Keratinocyte (primary cell): ENCODE results near the gene ZNF358. TPM values are rescaled to one million over a fixed set of nuclear protein-coding genes. Genes with fewer than 3 reads are reported as not detected.
"Not testable (repeated sequence)": the region's sequence is repeated elsewhere in the genome, so short reads cannot be mapped to it uniquely, and the experiment has no call there.

Source experiments
- DNase-seq: peaks from one replicate; pipeline ENCODE4 v3.0.0-alpha.2; 2011; ENCODE audit warnings: low read depth, missing footprints, low spot score
- FAIRE-seq: peaks from 2 replicates; lab custom pipeline; 2011; peaks lifted over from hg19 to GRCh38; lab: Jason Lieb, UNC
- H2AFZ ChIP-seq: 2 replicates; pipeline ENCODE4 v1.6.0; 2012; ENCODE audit warnings: low read length, control low read depth, inconsistent platforms; ENCODE audit not compliant: control insufficient read depth
- H3K27ac ChIP-seq: 2 replicates; pipeline ENCODE4 v1.5.1; 2011; ENCODE audit warnings: low read length; ENCODE audit not compliant: control insufficient read depth, insufficient read depth
- H3K27me3 ChIP-seq: 3 replicates; pipeline ENCODE4 v1.6.0; 2011; ENCODE audit warnings: low read length; ENCODE audit not compliant: control insufficient read depth, insufficient read depth; ENCODE audit errors: extremely low read depth
- H3K36me3 ChIP-seq, 2 experiments: 2 replicates in 1 of 2; 3 replicates in 1 of 2; pipeline ENCODE4 v1.5.1; 2011; ENCODE audit warnings: low read length in 2 of 2, mild to moderate bottlenecking in 1 of 2; ENCODE audit not compliant: control insufficient read depth in 2 of 2, insufficient read depth in 2 of 2; ENCODE audit errors: extremely low read depth in 1 of 2
- H3K4me1 ChIP-seq: 3 replicates; pipeline ENCODE4 v1.5.1; 2011; ENCODE audit warnings: low read length; ENCODE audit not compliant: control insufficient read depth, insufficient read depth; ENCODE audit errors: extremely low read depth
- H3K4me2 ChIP-seq: 3 replicates; pipeline ENCODE4 v1.6.0; 2011; ENCODE audit warnings: low read depth, low read length; ENCODE audit not compliant: control insufficient read depth, insufficient read depth; ENCODE audit errors: extremely low read depth
- H3K4me3 ChIP-seq, 3 experiments: fragments of 200-600 bp in 1 of 3; sonication (generic) in 1 of 3; 2 replicates in 2 of 3; 3 replicates in 1 of 3; pipeline ENCODE4 v1.5.1; 2011 to 2016; ENCODE audit warnings: low read length in 3 of 3, mild to moderate bottlenecking in 3 of 3, control low read depth in 2 of 3, inconsistent platforms in 1 of 3, low read depth in 1 of 3, mixed read lengths in 1 of 3, mixed run types in 1 of 3, moderate library complexity in 1 of 3; ENCODE audit not compliant: control insufficient read depth in 2 of 3, insufficient read depth in 2 of 3; ENCODE audit errors: extremely low read depth in 1 of 3
- H3K79me2 ChIP-seq: 2 replicates; pipeline ENCODE4 v1.6.0; 2012; ENCODE audit warnings: low read length; ENCODE audit not compliant: control insufficient read depth, insufficient read depth
- H3K9ac ChIP-seq: 3 replicates; pipeline ENCODE4 v1.6.0; 2011; ENCODE audit warnings: low read length; ENCODE audit not compliant: control insufficient read depth, insufficient read depth; ENCODE audit errors: extremely low read depth
- H3K9me1 ChIP-seq: 3 replicates; pipeline ENCODE4 v1.6.0; 2011; ENCODE audit warnings: low read length; ENCODE audit not compliant: control insufficient read depth, insufficient read depth; ENCODE audit errors: extremely low read depth
- H3K9me3 ChIP-seq: 2 replicates; pipeline ENCODE4 v1.5.1; 2012; ENCODE audit warnings: low read depth, low read length; ENCODE audit not compliant: control insufficient read depth
- H4K20me1 ChIP-seq: 3 replicates; pipeline ENCODE4 v1.6.0; 2011; ENCODE audit warnings: low read length; ENCODE audit not compliant: control insufficient read depth, insufficient read depth; ENCODE audit errors: extremely low read depth
- CTCF ChIP-seq, 3 experiments: IDR thresholded peaks in 1 of 3; conservative IDR thresholded peaks in 1 of 3; optimal IDR thresholded peaks in 1 of 3; 2 replicates in 2 of 3; 3 replicates in 1 of 3; pipeline versions ENCODE3 to v1.5.1; 2011; ENCODE audit warnings: low read length in 3 of 3, mild to moderate bottlenecking in 3 of 3, moderate library complexity in 2 of 3, control low read depth in 1 of 3, inconsistent platforms in 1 of 3; ENCODE audit not compliant: insufficient read depth in 2 of 3; ENCODE audit errors: extremely low read depth in 1 of 3
- EZH2 ChIP-seq: IDR thresholded peaks from one replicate; pipeline ENCODE4 v1.6.1; 2012; ENCODE audit warnings: inconsistent platforms, mild to moderate bottlenecking, low read length, moderate library complexity
- dilution Hi-C: fragments of 300-500 bp; cut with MboI; formaldehyde crosslinking; loops from one replicate; pipeline ENCODE4 v1.7.0; 2020; ENCODE audit warnings: low sequenced_read_pairs; ENCODE audit not compliant: extremely low pct_ligation_motif_present
- polyA plus RNA-seq, 5 experiments: library from polyadenylated mRNA; depleted of rRNA in 3 of 5; stranded (reverse) in 3 of 5; stranded (forward) in 1 of 5; unstranded in 1 of 5; fragments of >200 nt; gene quantifications; 1 replicate in 1 of 5; 2 replicates in 3 of 5; 3 replicates in 1 of 5; pipeline versions ENCODE4 v1.2.1 to v1.2.3, GENCODE V29; 2011 to 2012; ENCODE audit warnings: missing spikeins in 2 of 5, low read depth in 1 of 5, low replicate concordance in 1 of 5

ZNF358 gene
- polyA plus RNA-seq, 1 donor (not counting 4 experiments of a cell fraction or from before 2014, with no cell fraction given): 8.5 TPM

GRCh38 chr19:7535047-7535997, 19.4 kb downstream of the ZNF358 start, which contains the start of gene PNPLA6:
TSS of gene PNPLA6 (plus strand) at chr19:7535717. CDS start at chr19:7535789, 72 bp downstream.
- dilution Hi-C loops: no loop called here
- Histone ChIP-seq H2AFZ (peak within 1 kb of the TSS; percentile 90), H3K9me1 (no peaks in the 10 kb centered on the region), H3K27me3 (no peaks in the 10 kb centered on the region), H3K9ac (peak within 1 kb of the TSS; percentile 73), H3K79me2 (peaks cover 1% of the 10 kb centered on the region), H4K20me1 (no peaks in the 10 kb centered on the region), H3K36me3 (peaks cover 3 to 12% of the 10 kb centered on the region in 2 experiments), H3K4me1 (peaks cover 6% of the 10 kb centered on the region), H3K27ac (peak within 1 kb of the TSS; percentile 49), H3K4me3 (peak within 1 kb of the TSS; percentile 89 to 98 (median 89)), H3K9me3 (no peaks in the 10 kb centered on the region), H3K4me2 (peak within 1 kb of the TSS; percentile 85)
- DNase-seq: no peak
- TF ChIP-seq CTCF (optimal IDR thresholded peaks at IDR 0.05 in 1 of 3, IDR thresholded peaks at IDR 0.05 in 1 of 3, conservative IDR thresholded peaks at IDR 0.05 in 1 of 3; ENCODE audit: extremely low read depth in 1 of 3, insufficient read depth in 2 of 3, low read length in 3 of 3): peak in 1 of 3 experiments; percentile 17
- no peak for TF ChIP-seq EZH2
- peak; percentile 76 for FAIRE-seq

GRCh38 chr19:7535998-7536695, 20.2 kb downstream of the ZNF358 start:
- Histone ChIP-seq H2AFZ (peak overlapping the region; percentile 90), H4K20me1 (no peaks in the 10 kb centered on the region), H3K9me3 (no peaks in the 10 kb centered on the region), H3K4me2 (peak overlapping the region; percentile 85), H3K9ac (peak overlapping the region; percentile 73), H3K27ac (peak overlapping the region; percentile 49), H3K4me3 (peak overlapping the region; percentile 89 to 98 (median 89)), H3K36me3 (peaks cover 4 to 18% of the 10 kb centered on the region in 2 experiments), H3K27me3 (no peaks in the 10 kb centered on the region), H3K4me1 (peaks cover 6% of the 10 kb centered on the region), H3K9me1 (no peaks in the 10 kb centered on the region), H3K79me2 (peaks cover 1% of the 10 kb centered on the region)
- FAIRE-seq (no peak), DNase-seq (no peak)
- dilution Hi-C loops: no loop called here
- TF ChIP-seq CTCF (optimal IDR thresholded peaks at IDR 0.05 in 1 of 3, IDR thresholded peaks at IDR 0.05 in 1 of 3, conservative IDR thresholded peaks at IDR 0.05 in 1 of 3; ENCODE audit: extremely low read depth in 1 of 3, insufficient read depth in 2 of 3, low read length in 3 of 3) (peak in 1 of 3 experiments; percentile 5), EZH2 (no peak)

- H3K9me1 ChIP-seq, H3K9me3 ChIP-seq, H3K27ac ChIP-seq, H3K4me2 ChIP-seq, H3K27me3 ChIP-seq, H3K79me2 ChIP-seq, H3K4me1 ChIP-seq, DNase-seq, H4K20me1 ChIP-seq, H3K4me3 ChIP-seq, FAIRE-seq, H3K9ac ChIP-seq, H2AFZ ChIP-seq, dilution Hi-C loops: not testable (repeated sequence)
- peaks cover 15 to 24% of the 10 kb centered on the region in 2 experiments for H3K36me3 ChIP-seq
Observed at GRCh38 chr19:7538990-7539389, 23.1 kb downstream of the ZNF358 start.
